ENCODE results near the gene MAP1S. TPM values are rescaled to one million over a fixed set of nuclear protein-coding genes. Genes with fewer than 3 reads are reported as not detected.

MAP1S gene
- total RNA-seq, 1 experiment from 2014 or later = 51.4 TPM

GRCh38 chr19:17711851-17712250 is 7.4 kb upstream of the MAP1S start:
- ChIA-PET CTCF (no interaction called here), POLR2A (no interaction called here)
- Histone ChIP-seq H3K36me3 (ENCODE audit: control insufficient read depth, insufficient read depth, low read length) (no peaks in the 10 kb centered on the region), H3K4me3 (ENCODE audit: low read depth, low read length) (no peak overlapping the region), H3K4me1 (no peaks in the 10 kb centered on the region), H3K27me3 (replicated peaks; ENCODE audit: control insufficient read depth, insufficient read depth, low read length) (no peaks in the 10 kb centered on the region), H3K9me3 (no peaks in the 10 kb centered on the region)
- TF ChIP-seq CTCF (IDR thresholded peaks at IDR 0.05; ENCODE audit: insufficient read depth in 1 of 2, low read depth in 1 of 2, low read length in 1 of 2, severe bottlenecking in 1 of 2, unreplicated experiment in 1 of 2) = no peak
- no peaks in the 10 kb centered on the region for H3K27me3 Mint-ChIP-seq (ENCODE audit: insufficient read depth, unreplicated experiment)
- no peaks in the 10 kb centered on the region for H3K36me3 Mint-ChIP-seq (ENCODE audit: insufficient read depth, unreplicated experiment)
- no peak overlapping the region for H3K27ac Mint-ChIP-seq (ENCODE audit: unreplicated experiment)
- peak in 1 of 2 experiments; percentile 18 for DNase-seq
- BruUV-seq (replicated peaks) = no TSS peak
- intact Hi-C loops (cut with micrococcal nuclease; ENCODE audit: unreplicated experiment) = no loop called here
- H3K4me1 Mint-ChIP-seq (ENCODE audit: low read depth, unreplicated experiment) = no peaks in the 10 kb centered on the region
- no peaks in the 10 kb centered on the region for H3K9me3 Mint-ChIP-seq (ENCODE audit: unreplicated experiment)
- H3K4me3 Mint-ChIP-seq (ENCODE audit: unreplicated experiment) = no peak overlapping the region

DNA sequence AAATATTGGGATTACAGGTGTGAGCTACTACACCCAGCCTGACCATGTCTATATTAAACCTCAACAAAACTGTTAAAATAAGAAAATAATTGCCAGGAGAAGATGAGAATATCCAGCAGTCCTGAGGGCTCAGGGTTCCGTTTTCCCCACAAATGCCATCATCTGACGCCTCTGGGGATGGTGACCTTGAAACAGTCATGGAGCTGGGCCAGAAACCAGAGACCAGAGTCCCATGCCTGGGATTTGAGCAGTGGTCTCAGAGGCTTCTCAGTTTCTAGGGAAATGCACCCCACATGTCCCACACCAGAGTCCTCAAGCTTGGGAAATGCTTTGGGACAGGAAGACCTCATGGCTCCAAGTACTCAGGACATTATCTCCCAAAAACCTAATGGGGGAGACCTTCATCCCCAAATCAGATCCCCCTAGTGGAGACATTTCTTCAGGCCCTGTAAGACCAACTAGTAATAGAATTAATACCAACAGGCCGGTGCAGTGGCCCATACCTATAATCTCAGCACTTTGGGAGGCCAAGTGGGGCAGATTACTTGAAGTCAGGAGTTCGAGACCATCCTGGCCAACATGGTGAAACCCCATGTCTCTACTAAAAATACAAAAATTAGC is 2.9 kb upstream of the MAP1S start:
- CTCF ChIA-PET = interaction anchor here (0.6 kb wide), 1 partner anchor 41 kb away, joined by 5 read pairs; no protein-coding TSS in a partner anchor

GRCh38 chr19:17718550-17718946 is 732 bp upstream of the MAP1S start:
- ChIA-PET CTCF (interaction anchor here (1.3 kb wide), 2 partner anchors 48 to 113 kb away, joined by 3 to 7 read pairs; no protein-coding TSS in a partner anchor), POLR2A (no interaction called here)
- no peaks in the 10 kb centered on the region for H3K9me3 Mint-ChIP-seq (ENCODE audit: unreplicated experiment)
- H3K36me3 Mint-ChIP-seq (ENCODE audit: insufficient read depth, unreplicated experiment) = peaks cover 7% of the 10 kb centered on the region
- peak overlapping the region; percentile 90 for H3K27ac Mint-ChIP-seq (ENCODE audit: unreplicated experiment)
- intact Hi-C loops (cut with micrococcal nuclease; ENCODE audit: unreplicated experiment) = no loop called here
- no peak overlapping the region for H3K4me3 ChIP-seq (ENCODE audit: low read depth, low read length)
- DNase-seq = no peak
- H3K4me3 Mint-ChIP-seq (ENCODE audit: unreplicated experiment) = peak overlapping the region; percentile 84
- H3K27me3 ChIP-seq (replicated peaks; ENCODE audit: control insufficient read depth, insufficient read depth, low read length) = no peaks in the 10 kb centered on the region
- H3K4me1 ChIP-seq = peaks cover 11% of the 10 kb centered on the region
- H3K9me3 ChIP-seq = no peaks in the 10 kb centered on the region
- no peaks in the 10 kb centered on the region for H3K36me3 ChIP-seq (ENCODE audit: control insufficient read depth, insufficient read depth, low read length)
- H3K4me1 Mint-ChIP-seq (ENCODE audit: low read depth, unreplicated experiment) = peaks cover 12% of the 10 kb centered on the region
- H3K27me3 Mint-ChIP-seq (ENCODE audit: insufficient read depth, unreplicated experiment) = no peaks in the 10 kb centered on the region
- BruUV-seq (replicated peaks) = no TSS peak
- TF ChIP-seq CTCF (IDR thresholded peaks at IDR 0.05; ENCODE audit: insufficient read depth in 1 of 2, low read depth in 1 of 2, low read length in 1 of 2, severe bottlenecking in 1 of 2, unreplicated experiment in 1 of 2) = no peak

More for the DNA sequence above, 2.9 kb upstream of the MAP1S start:
- no peak overlapping the region for H3K27ac Mint-ChIP-seq (ENCODE audit: unreplicated experiment)
- Histone ChIP-seq H3K4me1 (peaks cover 11% of the 10 kb centered on the region), H3K9me3 (no peaks in the 10 kb centered on the region), H3K36me3 (ENCODE audit: control insufficient read depth, insufficient read depth, low read length) (no peaks in the 10 kb centered on the region), H3K27me3 (replicated peaks; ENCODE audit: control insufficient read depth, insufficient read depth, low read length) (no peaks in the 10 kb centered on the region), H3K4me3 (ENCODE audit: low read depth, low read length) (no peak overlapping the region)
- H3K4me3 Mint-ChIP-seq (ENCODE audit: unreplicated experiment) = no peak overlapping the region
- no peak for DNase-seq
- no peak for TF ChIP-seq CTCF (IDR thresholded peaks at IDR 0.05; ENCODE audit: insufficient read depth in 1 of 2, low read depth in 1 of 2, low read length in 1 of 2, severe bottlenecking in 1 of 2, unreplicated experiment in 1 of 2)
- BruUV-seq (replicated peaks) = no TSS peak
- POLR2A ChIA-PET = no interaction called here
- no peaks in the 10 kb centered on the region for H3K27me3 Mint-ChIP-seq (ENCODE audit: insufficient read depth, unreplicated experiment)
- peaks cover 12% of the 10 kb centered on the region for H3K4me1 Mint-ChIP-seq (ENCODE audit: low read depth, unreplicated experiment)
- no peaks in the 10 kb centered on the region for H3K9me3 Mint-ChIP-seq (ENCODE audit: unreplicated experiment)
- intact Hi-C loops (cut with micrococcal nuclease; ENCODE audit: unreplicated experiment) = no loop called here
- H3K36me3 Mint-ChIP-seq (ENCODE audit: insufficient read depth, unreplicated experiment) = peaks cover 4% of the 10 kb centered on the region

Data from Caco-2 (cell line).